SK-N-SH (cell line): ENCODE data around the gene FMR1. TPM values are rescaled to one million over a fixed set of nuclear protein-coding genes. Genes with fewer than 3 reads are reported as not detected.

Source experiments
- CTCF ChIA-PET: fragments of 300-600, 350-600 bp; formaldehyde crosslinking; extraction: SDS; loops from one replicate; lab custom pipeline; 2021; lab: Yijun Ruan, JAX
- POLR2A ChIA-PET: fragments of 350-600 bp; sonication (Branson Sonifier 250); formaldehyde crosslinking; extraction: SDS; loops from one replicate; lab custom pipeline; 2020; ENCODE audit warnings: antibody characterized with exemption, inconsistent platforms; lab: Yijun Ruan, JAX
- DNase-seq: peaks from one replicate; pipeline ENCODE4 v3.0.0; 2012
- H2AFZ ChIP-seq: fragments of 200-600 bp; sonication (generic); 2 replicates; pipeline ENCODE4 v1.8.1; 2016; ENCODE audit warnings: antibody characterized with exemption, mild to moderate bottlenecking, low read depth
- H3F3A ChIP-seq: fragments of 200-600 bp; sonication (generic); replicated peaks from 2 replicates; pipeline ENCODE3; 2016; ENCODE audit warnings: antibody characterized with exemption, mild to moderate bottlenecking; ENCODE audit not compliant: insufficient read depth
- H3K27ac ChIP-seq, 2 experiments: fragments of 200-500 bp in 1 of 2; fragments of 200-600 bp in 1 of 2; sonication (Bioruptor generic) in 1 of 2; sonication (generic), shearing (Covaris generic) in 1 of 2; 2 replicates each; pipeline versions ENCODE4 v1.5.1 to v1.6.1; 2014 to 2016; ENCODE audit warnings: low read depth in 2 of 2, inconsistent platforms in 1 of 2, low read length in 1 of 2, mild to moderate bottlenecking in 1 of 2, mixed read lengths in 1 of 2
- H3K27me3 ChIP-seq: fragments of 200-600 bp; sonication (generic), shearing (Covaris generic); 2 replicates; pipeline ENCODE4 v1.6.1; 2016; ENCODE audit warnings: mixed run types; ENCODE audit not compliant: insufficient read depth
- H3K36me3 ChIP-seq, 2 experiments: fragments of 200-500 bp in 1 of 2; fragments of 200-600 bp in 1 of 2; sonication (Bioruptor generic) in 1 of 2; sonication (generic) in 1 of 2; replicated peaks in 1 of 2; 2 replicates each; pipeline versions ENCODE3 to v1.5.1; 2014 to 2016; ENCODE audit warnings: low read length in 1 of 2, mild to moderate bottlenecking in 1 of 2; ENCODE audit not compliant: insufficient read depth in 2 of 2, control insufficient read depth in 1 of 2
- H3K4me1 ChIP-seq, 2 experiments: fragments of 200-500 bp in 1 of 2; fragments of 200-600 bp in 1 of 2; sonication (Bioruptor generic) in 1 of 2; sonication (generic), shearing (Covaris generic) in 1 of 2; 2 replicates each; pipeline versions ENCODE4 v1.5.1 to v1.6.1; 2014 to 2016; ENCODE audit warnings: low read depth in 1 of 2, low read length in 1 of 2, mixed run types in 1 of 2; ENCODE audit not compliant: insufficient read depth in 2 of 2, control insufficient read depth in 1 of 2
- H3K4me2 ChIP-seq: fragments of 200-600 bp; sonication (generic), shearing (Covaris generic); 2 replicates; pipeline ENCODE4 v1.6.1; 2017; ENCODE audit warnings: mixed run types
- H3K4me3 ChIP-seq, 2 experiments: fragments of 200-500 bp in 1 of 2; fragments of 200-600 bp in 1 of 2; sonication (Bioruptor generic) in 1 of 2; sonication (generic), shearing (Covaris generic) in 1 of 2; 2 replicates each; pipeline versions ENCODE4 v1.5.1 to v1.8.1; 2014 to 2016; ENCODE audit warnings: low read depth in 2 of 2, inconsistent platforms in 1 of 2, low read length in 1 of 2, mild to moderate bottlenecking in 1 of 2, mixed read lengths in 1 of 2, moderate library complexity in 1 of 2
- H3K79me2 ChIP-seq: fragments of 200-600 bp; sonication (generic); 2 replicates; pipeline ENCODE4 v1.8.1; 2017; ENCODE audit warnings: mild to moderate bottlenecking; ENCODE audit not compliant: insufficient read depth
- H3K9ac ChIP-seq: fragments of 200-600 bp; sonication (generic); 2 replicates; pipeline ENCODE4 v1.6.1; 2017; ENCODE audit warnings: mixed run types
- H3K9me2 ChIP-seq: fragments of 200-600 bp; sonication (generic); 2 replicates; pipeline ENCODE4 v1.6.1; 2017; ENCODE audit warnings: mixed run types
- H3K9me3 ChIP-seq: fragments of 200-600 bp; sonication (generic); 2 replicates; pipeline ENCODE4 v1.6.1; 2017; ENCODE audit warnings: mixed run types, mild to moderate bottlenecking, moderate library complexity
- H4K20me1 ChIP-seq: fragments of 200-600 bp; sonication (generic); 2 replicates; pipeline ENCODE4 v1.6.1; 2017; ENCODE audit warnings: mild to moderate bottlenecking, mixed run types; ENCODE audit not compliant: insufficient read depth
- CTCF ChIP-seq: fragments of 200-600 bp; sonication (generic); IDR thresholded peaks from 2 replicates; pipeline ENCODE4 v1.6.1; 2017; ENCODE audit warnings: antibody characterized with exemption, mild to moderate bottlenecking, moderate library complexity
- ELF1 ChIP-seq: IDR thresholded peaks from 2 replicates; pipeline ENCODE4 v1.4.0; 2012
- EP300 ChIP-seq, 2 experiments: IDR thresholded peaks; 2 replicates each; pipeline versions ENCODE4 v1.4.0 to v1.6.1; 2012; ENCODE audit warnings: borderline replicate concordance in 1 of 2, low read depth in 1 of 2, low read length in 1 of 2
- EZH2phosphoT487 ChIP-seq: fragments of 200-600 bp; sonication (generic); IDR thresholded peaks from 2 replicates; pipeline ENCODE4 v1.6.1; 2017; ENCODE audit warnings: low read depth, mixed run types, mild to moderate bottlenecking, antibody characterized with exemption, moderate library complexity, borderline replicate concordance
- FOSL2 ChIP-seq: IDR thresholded peaks from 2 replicates; pipeline ENCODE4 v1.4.0; 2012; ENCODE audit warnings: low read depth, mild to moderate bottlenecking, moderate library complexity, borderline replicate concordance
- FOXJ3 ChIP-seq: sonication (generic); formaldehyde crosslinking; IDR thresholded peaks from 2 replicates; pipeline ENCODE4 v1.5.1; 2020; ENCODE audit warnings: mild to moderate bottlenecking, missing genetic modification reagents
- GATA2 ChIP-seq: sonication (generic); formaldehyde crosslinking; IDR thresholded peaks from 2 replicates; pipeline ENCODE4 v1.5.0; 2020; ENCODE audit warnings: mild to moderate bottlenecking, missing genetic modification reagents
- IRF3 ChIP-seq: fragments of 150-350 bp; IDR thresholded peaks from 2 replicates; pipeline ENCODE4 v1.6.1; 2016; ENCODE audit warnings: mild to moderate bottlenecking, low read depth, low read length
- JUND ChIP-seq: IDR thresholded peaks from 2 replicates; pipeline ENCODE4 v1.4.0; 2012
- MAX ChIP-seq: IDR thresholded peaks from 2 replicates; pipeline ENCODE4 v1.4.0; 2012; ENCODE audit warnings: low read depth
- NRF1 ChIP-seq: IDR thresholded peaks from 2 replicates; pipeline ENCODE4 v1.6.1; 2012; ENCODE audit warnings: low read depth, mild to moderate bottlenecking, low read length
- POLR2AphosphoS5 ChIP-seq: IDR thresholded peaks from 2 replicates; pipeline ENCODE4 v1.6.1; 2012; ENCODE audit warnings: low read depth, low read length
- RAD21 ChIP-seq: IDR thresholded peaks from 2 replicates; pipeline ENCODE4 v1.6.1; 2012; ENCODE audit warnings: mild to moderate bottlenecking, low read length
- RCOR1 ChIP-seq: fragments of 150-350 bp; IDR thresholded peaks from 2 replicates; pipeline ENCODE4 v1.6.1; 2017; ENCODE audit warnings: antibody characterized with exemption, low read length
- REST ChIP-seq: IDR thresholded peaks from 2 replicates; pipeline ENCODE4 v1.6.1; 2012; ENCODE audit warnings: mild to moderate bottlenecking, low read depth, low read length, moderate library complexity
- SMC3 ChIP-seq: IDR thresholded peaks from 2 replicates; pipeline ENCODE4 v1.6.1; 2012; ENCODE audit warnings: low read depth, low read length, improper control_type of control experiment
- TCF12 ChIP-seq: IDR thresholded peaks from 2 replicates; pipeline ENCODE4 v1.4.0; 2012
- TEAD4 ChIP-seq: IDR thresholded peaks from 2 replicates; pipeline ENCODE4 v1.4.0; 2012; ENCODE audit warnings: mild to moderate bottlenecking, borderline replicate concordance; ENCODE audit not compliant: insufficient read depth
- USF1 ChIP-seq: IDR thresholded peaks from 2 replicates; pipeline ENCODE4 v1.4.0; 2012; ENCODE audit warnings: low read depth, borderline replicate concordance
- YY1 ChIP-seq: IDR thresholded peaks from 2 replicates; pipeline ENCODE4 v1.4.0; 2012; ENCODE audit warnings: low read depth, mild to moderate bottlenecking
- WGBS: methylation state at CpG from one replicate; pipeline ENCODE4 v1.1.6; 2017; ENCODE audit warnings: low lambda C conversion rate; 5-methylcytosine and 5-hydroxymethylcytosine counted together
- polyA plus RNA-seq, 3 experiments: library from polyadenylated mRNA; depleted of rRNA; stranded (reverse); fragments of >200 nt; gene quantifications; 2 replicates each; pipeline ENCODE4 v1.2.3, GENCODE V29; 2012

FMR1 gene
- polyA plus RNA-seq, 1 of the 3 experiments (the other 2 are of a cell fraction) = 7.8 TPM

- peak; percentile 44 for DNase-seq
- WGBS = 26% methylated on average over 18 of the region's 58 CpGs
- peak overlapping the region; percentile 72 for H3K4me2 ChIP-seq
- H3F3A ChIP-seq = no peaks in the 10 kb centered on the region
- no peaks in the 10 kb centered on the region for H3K36me3 ChIP-seq
- peak overlapping the region; percentile 70 to 72 for H3K4me3 ChIP-seq
- H3K9me2 ChIP-seq = no peaks in the 10 kb centered on the region
- H3K9ac ChIP-seq = peak overlapping the region; percentile 81
- H2AFZ ChIP-seq = 0 out of 2 replicates have a peak overlapping the region, but pooled peaks have one; percentile 60
- H4K20me1 ChIP-seq = peaks cover 28% of the 10 kb centered on the region
- no peaks in the 10 kb centered on the region for H3K9me3 ChIP-seq
- H3K4me1 ChIP-seq = peaks cover 0 to 4% of the 10 kb centered on the region in 2 experiments; a peak in 2 of 4 replicates
- peak overlapping the region; percentile 78 to 83 for H3K27ac ChIP-seq
- TF ChIP-seq REST = peak; percentile 51; the same call in 1 of the 2 replicates
- TF ChIP-seq TEAD4 = no peak
- ChIA-PET POLR2A (interaction anchor here (0.6 kb wide), 1 partner anchor 15 kb away, joined by 3 read pairs; no protein-coding TSS in a partner anchor), CTCF (interaction anchor here (0.6 kb wide), 1 partner anchor 747 kb away, joined by 3 read pairs; no protein-coding TSS in a partner anchor)
- H3K79me2 ChIP-seq = peaks cover 46% of the 10 kb centered on the region
- no peaks in the 10 kb centered on the region for H3K27me3 ChIP-seq
These were observed 528 bp downstream of the FMR1 start for GRCh38 chrX:147912093-147912801.

GRCh38 chrX:147913570-147913969, 1.9 kb downstream of the FMR1 start:
- no peak for DNase-seq
- Histone ChIP-seq H3K36me3 (no peaks in the 10 kb centered on the region), H3K9me3 (no peaks in the 10 kb centered on the region), H3K4me1 (peaks cover 0 to 4% of the 10 kb centered on the region in 2 experiments; a peak in 2 of 4 replicates), H3K79me2 (peaks cover 52% of the 10 kb centered on the region), H3K9ac (peak overlapping the region; percentile 81; the same call in 1 of the 2 replicates), H4K20me1 (peaks cover 28% of the 10 kb centered on the region), H3K27me3 (no peaks in the 10 kb centered on the region), H3K4me2 (peak overlapping the region; percentile 72), H3K27ac (no peak overlapping the region), H2AFZ (no peak overlapping the region), H3K9me2 (no peaks in the 10 kb centered on the region), H3K4me3 (peak overlapping the region; percentile 70 to 72; a peak in 3 of 4 replicates), H3F3A (no peaks in the 10 kb centered on the region)
- 43% methylated on average over 6 of the region's 6 CpGs for WGBS
- ChIA-PET CTCF (no interaction called here), POLR2A (no interaction called here)
- TF ChIP-seq IRF3 = no peak
- no peak for TF ChIP-seq NRF1
- no peak for TF ChIP-seq TCF12
- no peak for TF ChIP-seq POLR2AphosphoS5
- no peak for TF ChIP-seq GATA2 (CRISPR knock-in tag)
- TF ChIP-seq EP300 (IDR thresholded peaks at IDR 0.05; ENCODE audit: borderline replicate concordance in 1 of 2, low read depth in 1 of 2, low read length in 1 of 2) = no peak
- no peak for TF ChIP-seq MAX
- no peak for TF ChIP-seq FOXJ3 (CRISPR knock-in tag)
- TF ChIP-seq ELF1 = no peak
- TF ChIP-seq CTCF = no peak
- TF ChIP-seq SMC3 = no peak
- no peak for TF ChIP-seq FOSL2
- no peak for TF ChIP-seq RCOR1
- no peak for TF ChIP-seq USF1
- no peak for TF ChIP-seq JUND
- no peak for TF ChIP-seq RAD21
- TF ChIP-seq YY1 = no peak
- TF ChIP-seq EZH2phosphoT487 = no peak
